GM19238 (cell line): Measurements from ENCODE around the gene NUF2.

Source experiments
- DNase-seq: peaks from one replicate; pipeline ENCODE4 v3.0.0; 2011; ENCODE audit warnings: low spot score; ENCODE audit not compliant: insufficient read length

The NUF2 gene

GRCh38 chr1:163399976-163400601, 78.3 kb downstream of the NUF2 start:
- DNase-seq = no peak

GRCh38 chr1:163401211-163401610, 79.5 kb downstream of the NUF2 start:
- DNase-seq = no peak
